Endometrial microvascular endothelial cells (primary cell): ENCODE results near the gene ZNF652. TPM values are rescaled to one million over a fixed set of nuclear protein-coding genes. Genes with fewer than 3 reads are reported as not detected.
"Not testable (repeated sequence)": the region's sequence is repeated elsewhere in the genome, so short reads cannot be mapped to it uniquely, and the experiment has no call there.

ENCODE experiments used
- in situ Hi-C: cut with HindIII; loops from 2 replicates; pipeline ENCODE4 v1.10.0; 2017; ENCODE audit warnings: low sequenced_read_pairs, low pct_unique_long_range_greater_than_20kb; ENCODE audit errors: inconsistent ontology term
- total RNA-seq: library from RNA; depleted of rRNA; stranded (reverse); fragments of >200 nt; gene quantifications from one replicate; pipeline ENCODE4 v1.2.3, GENCODE V29; 2015; ENCODE audit errors: inconsistent ontology term

Gene ZNF652
- total RNA-seq, 1 donor from 2014 or later, result 5.9 TPM

DNA sequence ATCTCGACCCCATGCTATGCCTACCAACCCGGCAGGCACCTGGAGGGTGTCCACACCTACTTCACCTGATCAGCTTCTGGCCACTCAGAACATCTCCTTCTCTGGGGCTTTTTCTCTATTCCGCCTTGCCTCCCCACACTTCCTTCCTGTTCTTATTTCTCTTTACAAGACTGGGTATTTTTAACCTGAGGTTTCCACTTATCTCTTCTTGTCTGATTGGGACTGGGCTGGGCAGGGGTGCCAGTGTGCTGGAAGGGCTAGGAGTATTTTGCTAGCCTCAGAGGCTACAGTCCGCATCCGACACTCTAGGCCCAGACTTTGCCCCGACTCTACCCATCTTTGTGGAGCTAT, 26.2 kb upstream of the ZNF652 start:
- in situ Hi-C loops, result no loop called here

- in situ Hi-C loops, result no loop called here
These were observed 25.6 kb upstream of the ZNF652 start for GRCh38 chr17:49387498-49388289.

DNA sequence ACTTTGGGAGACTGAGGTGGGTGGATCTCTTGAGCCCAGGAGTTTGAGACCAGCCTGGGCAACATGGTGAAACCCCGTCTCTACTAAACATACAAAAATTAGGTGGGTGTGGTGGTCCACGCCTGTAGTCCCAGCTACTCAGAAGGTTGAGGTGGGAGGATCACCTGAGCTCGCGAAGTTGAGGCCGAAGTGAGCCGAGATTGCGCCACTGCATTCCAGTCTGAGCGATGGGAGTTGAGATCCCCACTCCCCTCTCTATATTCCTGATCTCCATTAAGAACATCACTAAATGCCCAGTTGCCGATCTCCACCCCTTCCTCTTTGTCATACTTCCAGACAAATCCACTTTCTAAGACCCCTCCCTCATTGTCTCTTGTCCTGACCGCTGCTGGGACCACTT, 24.3 kb upstream of the ZNF652 start:
- in situ Hi-C loops, result no loop called here

- in situ Hi-C loops, result no loop called here
These were observed 22.9 kb upstream of the ZNF652 start for GRCh38 chr17:49384951-49385350.

DNA sequence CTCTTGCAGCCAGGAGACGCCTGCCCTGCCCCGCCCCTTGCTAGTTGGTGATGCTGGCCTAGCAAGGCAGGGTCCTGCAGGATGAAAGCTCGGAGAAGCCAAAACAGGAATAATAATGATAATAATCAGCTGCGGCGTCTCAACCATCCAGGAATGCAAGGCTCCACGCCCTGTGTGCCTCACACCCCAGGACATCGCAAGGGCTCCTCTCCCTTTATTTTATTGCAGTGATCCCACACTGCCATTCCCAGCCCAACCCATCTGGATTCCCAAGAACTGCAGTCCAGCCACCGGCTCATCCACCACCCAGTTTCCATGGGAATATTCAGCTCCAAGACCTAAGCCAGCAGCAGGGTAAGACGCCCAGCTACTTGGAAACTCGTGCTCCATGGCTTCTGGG, 21.0 kb upstream of the ZNF652 start:
- in situ Hi-C loops, result no loop called here

GRCh38 chr17:49382556-49382955, 20.5 kb upstream of the ZNF652 start:
- in situ Hi-C loops, result no loop called here

DNA sequence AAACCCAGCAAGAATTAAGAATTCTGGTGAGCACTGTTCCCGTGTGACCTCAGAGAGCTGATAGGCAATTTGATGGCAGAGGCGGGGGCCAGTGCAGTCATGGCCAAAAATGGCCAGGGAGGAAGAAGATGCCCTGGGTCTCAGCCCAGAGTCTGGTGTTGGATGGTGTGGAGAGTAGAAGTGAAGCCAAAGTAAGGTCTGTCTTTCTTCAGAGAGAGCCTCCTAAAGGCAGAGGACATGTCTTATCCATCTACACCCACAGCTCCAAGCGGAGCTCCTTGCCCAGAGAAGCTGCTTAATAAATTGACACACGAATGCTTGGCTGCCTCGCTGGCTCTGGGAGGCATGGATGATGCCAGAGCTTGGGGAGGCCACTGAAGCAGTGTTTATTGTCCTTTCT, 19.7 kb upstream of the ZNF652 start:
- in situ Hi-C loops, result no loop called here

- in situ Hi-C loops, result no loop called here
These were observed 19.0 kb upstream of the ZNF652 start for GRCh38 chr17:49381033-49381432.

GRCh38 chr17:49379926-49380325, 17.9 kb upstream of the ZNF652 start:
- in situ Hi-C loops, result no loop called here

DNA sequence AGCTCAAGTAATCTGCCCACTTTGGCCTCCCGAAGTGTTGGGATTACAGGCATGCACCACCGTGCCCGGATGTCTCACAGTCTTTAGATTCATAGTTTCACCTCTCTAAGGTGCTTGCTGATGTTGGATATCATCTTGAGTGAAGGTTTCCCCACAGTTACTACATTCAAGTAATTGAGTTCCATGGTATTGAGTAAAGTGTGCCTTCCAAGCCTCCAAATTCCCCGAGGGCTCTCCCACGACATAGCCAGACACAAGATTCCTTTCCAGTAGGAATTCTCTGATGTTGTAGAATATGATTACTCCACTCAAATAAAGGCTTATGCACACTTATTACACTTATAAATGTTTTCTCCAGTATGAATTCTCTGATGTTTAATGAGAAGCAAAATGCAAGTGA, 16.3 kb upstream of the ZNF652 start:
- in situ Hi-C loops, result no loop called here

GRCh38 chr17:49375544-49375943, 13.5 kb upstream of the ZNF652 start:
- in situ Hi-C loops, result no loop called here

DNA sequence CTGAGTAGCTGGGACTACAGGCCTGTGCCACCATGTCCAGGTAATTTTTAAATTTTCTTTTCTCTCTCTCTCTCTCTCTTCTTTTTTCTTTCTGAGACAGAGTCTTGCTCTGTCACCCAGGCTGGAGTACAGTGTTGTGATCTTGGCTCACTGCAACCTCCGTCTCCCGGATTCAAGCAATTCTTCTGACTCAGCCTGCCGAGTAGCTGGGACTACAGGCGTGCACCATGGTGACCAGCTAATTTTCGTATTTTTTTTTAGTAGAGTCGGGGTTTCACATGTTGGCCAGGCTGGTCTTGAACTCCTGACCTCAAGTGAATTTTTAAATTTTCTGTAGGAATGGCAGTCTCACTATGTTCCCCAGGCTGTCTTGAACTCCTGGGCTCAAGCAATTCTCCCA, 11.1 kb upstream of the ZNF652 start:
- in situ Hi-C loops, result no loop called here

DNA sequence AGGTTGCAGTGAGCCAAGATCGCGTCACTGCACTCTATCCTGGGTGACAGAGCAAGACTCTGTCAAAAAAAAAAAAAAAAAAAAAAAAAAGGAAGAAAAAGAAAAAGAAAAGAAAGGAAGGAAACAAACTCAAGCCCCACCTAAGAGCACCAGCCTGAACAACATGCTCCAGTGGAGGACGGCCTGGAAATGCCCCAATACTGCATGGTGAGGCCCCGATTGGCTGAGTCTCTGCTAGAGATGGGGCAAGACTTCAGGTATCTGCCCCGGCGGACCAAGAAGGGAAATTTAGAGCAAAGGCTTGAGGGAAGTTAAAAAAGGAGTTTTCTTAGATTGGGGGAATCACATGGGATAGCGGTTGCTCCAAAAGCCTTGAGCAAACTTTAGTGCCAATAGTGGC, 10.4 kb upstream of the ZNF652 start:
- in situ Hi-C loops, result no loop called here

- in situ Hi-C loops, result no loop called here
These were observed 9.2 kb upstream of the ZNF652 start for GRCh38 chr17:49370971-49371834.

DNA sequence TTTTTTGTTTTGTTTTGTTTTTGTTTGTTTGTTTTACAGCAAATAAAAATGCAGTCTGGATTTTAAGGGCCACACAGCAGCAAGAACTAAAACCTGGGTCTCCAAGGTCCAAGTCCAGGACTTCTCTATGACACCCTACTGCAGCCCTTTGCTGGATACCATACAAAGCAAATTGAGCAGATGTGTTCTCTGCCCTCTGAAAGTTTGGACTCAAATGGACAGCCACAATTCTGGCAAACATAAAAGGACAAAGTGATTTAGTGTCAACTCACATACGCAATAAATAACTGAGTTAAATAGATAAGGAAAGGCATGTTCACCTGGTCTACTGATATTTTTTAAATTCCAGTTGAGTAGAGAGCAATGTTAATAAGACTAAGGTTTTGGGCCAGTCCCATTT, 7.7 kb upstream of the ZNF652 start:
- in situ Hi-C loops, result no loop called here

- in situ Hi-C loops, result no loop called here
These were observed 7.0 kb upstream of the ZNF652 start for GRCh38 chr17:49369089-49369488.

DNA sequence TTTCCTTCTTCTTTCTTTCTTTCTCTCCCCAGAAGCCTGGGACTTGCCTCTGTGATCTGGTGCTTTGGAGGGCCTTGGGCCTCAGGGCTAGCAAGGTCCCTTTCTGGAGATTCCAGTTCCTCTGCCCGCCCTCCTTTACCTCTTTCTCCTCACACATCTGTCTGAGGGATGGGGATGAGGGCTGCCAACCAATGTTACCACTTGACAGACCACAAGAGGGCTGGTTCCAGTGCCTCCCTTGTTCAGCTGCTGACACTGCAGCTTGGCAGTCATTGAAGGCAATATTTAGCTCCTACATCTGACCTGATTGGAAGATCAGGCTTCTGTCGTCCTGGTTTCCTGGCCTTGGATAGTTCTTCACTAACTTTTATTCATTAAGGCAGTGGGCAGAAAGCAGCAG, 3.6 kb upstream of the ZNF652 start:
- in situ Hi-C loops, result no loop called here

DNA sequence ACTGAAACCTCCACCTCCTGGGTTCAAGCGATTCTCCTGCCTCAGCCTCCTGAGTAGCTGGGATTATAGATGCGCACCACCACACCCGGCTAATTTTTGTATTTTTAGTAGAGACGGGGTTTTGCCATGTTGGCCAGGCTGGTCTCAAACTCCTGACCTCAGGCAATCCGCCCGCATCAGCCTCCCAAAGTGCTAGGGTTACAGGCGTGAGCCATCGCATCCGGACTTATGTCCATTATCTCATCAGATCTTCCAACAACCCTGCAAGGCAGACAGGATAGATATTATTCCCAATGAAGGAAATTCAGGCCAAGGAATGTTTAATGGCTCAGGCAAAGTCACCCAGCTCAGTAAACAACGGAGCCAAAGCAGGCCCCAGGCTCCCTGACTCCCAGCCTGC, 3.1 kb upstream of the ZNF652 start:
- in situ Hi-C loops, result not testable (repeated sequence)

DNA sequence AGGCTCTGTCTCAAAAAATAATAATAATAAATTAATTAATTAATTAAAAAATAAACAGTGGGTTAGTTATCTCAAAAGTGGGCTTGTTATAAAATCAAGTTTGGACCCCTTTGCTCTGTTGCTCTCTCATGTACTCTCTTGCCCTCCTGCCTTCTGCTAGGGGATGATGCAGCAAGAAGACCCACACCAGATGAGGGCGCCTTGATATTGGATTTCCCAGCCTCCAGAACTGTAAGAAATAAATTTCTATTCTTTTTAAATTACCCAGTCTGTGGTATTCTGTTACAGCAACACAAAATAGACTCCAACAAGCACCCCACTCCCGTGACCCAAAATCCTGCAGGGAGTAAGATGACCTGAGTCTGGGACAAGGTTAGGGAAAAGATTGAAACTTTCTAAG, 2.1 kb upstream of the ZNF652 start:
- in situ Hi-C loops, result no loop called here

GRCh38 chr17:49363251-49363650, 1.2 kb upstream of the ZNF652 start:
- in situ Hi-C loops, result no loop called here
